ENCODE data around the gene PPP2R2B. TPM values are rescaled to one million over a fixed set of nuclear protein-coding genes. Genes with fewer than 3 reads are reported as not detected.

PPP2R2B gene
- total RNA-seq, 1 experiment from 2014 or later: not detected

DNA sequence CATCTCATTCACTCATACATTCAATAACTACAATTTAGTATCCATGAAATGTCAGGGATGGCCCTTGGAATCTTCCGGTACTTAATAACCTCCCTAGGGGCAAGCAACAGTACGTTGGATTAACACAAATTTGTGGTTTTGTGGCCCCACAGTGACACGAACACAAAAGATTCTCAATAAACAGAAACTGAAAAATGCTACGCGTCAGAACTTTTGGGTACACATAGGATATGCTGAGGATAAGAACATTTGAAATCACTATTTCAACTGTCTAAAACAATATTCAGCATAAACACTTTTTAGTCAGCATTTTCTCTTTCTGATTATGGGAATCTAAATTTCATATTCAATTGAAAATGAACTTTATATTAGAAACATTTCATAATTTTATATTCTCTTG lies 255.5 kb downstream of the PPP2R2B start:
- Histone ChIP-seq H3K9me2 (ENCODE audit: insufficient read depth) (no peaks in the 10 kb centered on the region), H3K9me3 (ENCODE audit: control insufficient read depth in 1 of 2, insufficient read depth in 1 of 2, low read depth in 1 of 2, low read length in 2 of 2) (no peaks in the 10 kb centered on the region), H2AFZ (ENCODE audit: low read depth, low read length, poor library complexity, severe bottlenecking) (no peak overlapping the region), H3K27me3 (ENCODE audit: insufficient read depth, low read length) (no peaks in the 10 kb centered on the region; the same call in 1 of the 2 replicates), H3K9ac (ENCODE audit: low read length) (no peak overlapping the region), H3K36me3 (ENCODE audit: control insufficient read depth in 1 of 2, insufficient read depth in 2 of 2, low read length in 2 of 2) (no peaks in the 10 kb centered on the region), H3K4me2 (ENCODE audit: low read length) (no peak overlapping the region), H4K20me1 (ENCODE audit: insufficient read depth) (no peaks in the 10 kb centered on the region; the same call in 1 of the 2 replicates), H3K4me1 (ENCODE audit: control insufficient read depth in 1 of 2, insufficient read depth in 2 of 2, low read length in 2 of 2) (no peaks in the 10 kb centered on the region), H3K27ac (ENCODE audit: low read depth, low read length) (no peak overlapping the region), H3K79me2 (ENCODE audit: insufficient read depth, low read length) (no peaks in the 10 kb centered on the region), H3K4me3 (replicated peaks in 1 of 2; ENCODE audit: low read depth in 1 of 2, low read length in 2 of 2) (no peak overlapping the region)
- CTCF ChIA-PET: interaction anchor here (1.5 kb wide), 1 partner anchor 343 kb away, joined by 5 read pairs; no protein-coding TSS in a partner anchor
- POLR2A ChIA-PET: no interaction called here
- DNase-seq (ENCODE audit: low read depth, low spot score) (no peak), ATAC-seq (no peak)
- TF ChIP-seq CEBPB (IDR thresholded peaks at IDR 0.05; ENCODE audit: low read depth) (no peak), TCF7L2 (IDR thresholded peaks at IDR 0.05; ENCODE audit: borderline replicate concordance, extremely low read depth, insufficient read depth, insufficient read length) (no peak)
- BruUV-seq (replicated peaks): no TSS peak
- intact Hi-C loops (cut with micrococcal nuclease): no loop called here
- RAD21 ChIA-PET (ENCODE audit: low non-redundant PET in 1 of 2, low total read pairs in 2 of 2, uncharacterized antibody in 2 of 2, unreplicated experiment in 2 of 2): no interaction called here

DNA sequence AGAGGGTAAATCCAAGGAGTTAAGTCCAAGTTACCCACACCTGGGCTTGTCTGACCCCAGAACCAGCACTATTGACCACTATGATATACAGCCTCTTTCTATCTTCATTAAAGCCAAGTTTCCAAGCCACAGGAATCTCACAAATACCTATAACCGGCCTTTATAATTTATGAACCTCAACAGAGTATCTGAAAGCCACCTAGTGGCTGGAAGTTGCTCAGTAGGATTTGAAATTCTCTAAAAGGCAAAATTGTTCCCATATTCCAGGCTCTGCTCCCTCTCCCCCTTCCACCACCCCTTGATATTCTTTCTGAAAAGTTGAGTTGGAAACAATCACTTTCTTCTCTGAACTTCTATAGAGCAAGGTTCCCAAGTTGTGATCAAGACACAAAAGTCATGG lies 256.2 kb downstream of the PPP2R2B start:
- no TSS peak for BruUV-seq (replicated peaks)
- RAD21 ChIA-PET (ENCODE audit: low non-redundant PET in 1 of 2, low total read pairs in 2 of 2, uncharacterized antibody in 2 of 2, unreplicated experiment in 2 of 2): no interaction called here
- H3K36me3 ChIP-seq (ENCODE audit: control insufficient read depth in 1 of 2, insufficient read depth in 2 of 2, low read length in 2 of 2): no peaks in the 10 kb centered on the region
- intact Hi-C loops (cut with micrococcal nuclease): loop anchor here (1.0 kb wide), 1 partner anchor 80 kb away; no protein-coding TSS in a partner anchor
- no peaks in the 10 kb centered on the region for H3K9me2 ChIP-seq (ENCODE audit: insufficient read depth)
- H3K9me3 ChIP-seq (ENCODE audit: control insufficient read depth in 1 of 2, insufficient read depth in 1 of 2, low read depth in 1 of 2, low read length in 2 of 2): no peaks in the 10 kb centered on the region
- H3K27me3 ChIP-seq (ENCODE audit: insufficient read depth, low read length): no peaks in the 10 kb centered on the region; the same call in 1 of the 2 replicates
- H4K20me1 ChIP-seq (ENCODE audit: insufficient read depth): no peaks in the 10 kb centered on the region; the same call in 1 of the 2 replicates
- no peak overlapping the region for H3K4me3 ChIP-seq (replicated peaks in 1 of 2; ENCODE audit: low read depth in 1 of 2, low read length in 2 of 2)
- TF ChIP-seq ZFX (IDR thresholded peaks at IDR 0.05): no peak
- peak; percentile 30; the same call in 1 of the 2 replicates for TF ChIP-seq RAD21 (IDR thresholded peaks at IDR 0.05; ENCODE audit: low read depth)
- TF ChIP-seq, protein P1, sequence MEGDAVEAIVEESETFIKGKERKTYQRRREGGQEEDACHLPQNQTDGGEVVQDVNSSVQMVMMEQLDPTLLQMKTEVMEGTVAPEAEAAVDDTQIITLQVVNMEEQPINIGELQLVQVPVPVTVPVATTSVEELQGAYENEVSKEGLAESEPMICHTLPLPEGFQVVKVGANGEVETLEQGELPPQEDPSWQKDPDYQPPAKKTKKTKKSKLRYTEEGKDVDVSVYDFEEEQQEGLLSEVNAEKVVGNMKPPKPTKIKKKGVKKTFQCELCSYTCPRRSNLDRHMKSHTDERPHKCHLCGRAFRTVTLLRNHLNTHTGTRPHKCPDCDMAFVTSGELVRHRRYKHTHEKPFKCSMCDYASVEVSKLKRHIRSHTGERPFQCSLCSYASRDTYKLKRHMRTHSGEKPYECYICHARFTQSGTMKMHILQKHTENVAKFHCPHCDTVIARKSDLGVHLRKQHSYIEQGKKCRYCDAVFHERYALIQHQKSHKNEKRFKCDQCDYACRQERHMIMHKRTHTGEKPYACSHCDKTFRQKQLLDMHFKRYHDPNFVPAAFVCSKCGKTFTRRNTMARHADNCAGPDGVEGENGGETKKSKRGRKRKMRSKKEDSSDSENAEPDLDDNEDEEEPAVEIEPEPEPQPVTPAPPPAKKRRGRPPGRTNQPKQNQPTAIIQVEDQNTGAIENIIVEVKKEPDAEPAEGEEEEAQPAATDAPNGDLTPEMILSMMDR (IDR thresholded peaks at IDR 0.05 in 2 of 3, conservative IDR thresholded peaks at IDR 0.05 in 1 of 3; ENCODE audit: borderline replicate concordance in 1 of 3, insufficient read depth in 1 of 3, low read depth in 2 of 3, low read length in 2 of 3): peak; percentile 48 to 68 (median 64); a peak in 5 of 6 replicates
- peak; percentile 66 for ATAC-seq
- H3K9ac ChIP-seq (ENCODE audit: low read length): no peak overlapping the region
- H3K4me2 ChIP-seq (ENCODE audit: low read length): no peak overlapping the region
- H3K4me1 ChIP-seq (ENCODE audit: control insufficient read depth in 1 of 2, insufficient read depth in 2 of 2, low read length in 2 of 2): no peaks in the 10 kb centered on the region
- no peak for DNase-seq (ENCODE audit: low read depth, low spot score)
- no peaks in the 10 kb centered on the region for H3K79me2 ChIP-seq (ENCODE audit: insufficient read depth, low read length)
- CTCF ChIA-PET: interaction anchor here (0.6 to 1.5 kb wide), 2 partner anchors 80 to 343 kb away, joined by 3 to 5 read pairs; no protein-coding TSS in a partner anchor
- H3K27ac ChIP-seq (ENCODE audit: low read depth, low read length): no peak overlapping the region
- no peak overlapping the region for H2AFZ ChIP-seq (ENCODE audit: low read depth, low read length, poor library complexity, severe bottlenecking)
- POLR2A ChIA-PET: no interaction called here
